TTC549 (cell line): Measurements from ENCODE around the gene LRRC74A.

Source experiments
- FAIRE-seq: peaks from 2 replicates; lab custom pipeline; 2012; peaks lifted over from hg19 to GRCh38; lab: Jason Lieb, UNC

LRRC74A gene

GRCh38 chr14:76810953-76811400, 15.2 kb upstream of the LRRC74A start:
- no peak for FAIRE-seq

DNA sequence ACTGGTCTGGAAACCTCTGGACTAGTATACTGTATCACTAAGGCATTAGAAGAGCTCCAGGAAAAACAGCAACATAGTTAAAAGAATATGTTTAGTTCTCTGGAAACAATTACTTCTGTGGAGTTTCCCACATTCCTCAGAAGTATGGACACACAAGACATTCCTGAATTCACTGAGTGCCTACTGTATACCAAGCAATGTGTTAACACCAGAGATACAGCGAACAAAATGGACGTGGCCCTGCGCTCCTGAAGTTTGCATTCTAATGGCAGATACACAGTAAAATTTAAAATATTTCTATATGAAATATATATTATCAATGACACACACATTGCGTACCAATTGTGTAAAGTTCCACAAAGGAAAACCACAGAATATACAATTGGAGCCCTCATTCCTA, 14.6 kb upstream of the LRRC74A start:
- no peak for FAIRE-seq

GRCh38 chr14:76812093-76812421, 14.2 kb upstream of the LRRC74A start:
- no peak for FAIRE-seq

DNA sequence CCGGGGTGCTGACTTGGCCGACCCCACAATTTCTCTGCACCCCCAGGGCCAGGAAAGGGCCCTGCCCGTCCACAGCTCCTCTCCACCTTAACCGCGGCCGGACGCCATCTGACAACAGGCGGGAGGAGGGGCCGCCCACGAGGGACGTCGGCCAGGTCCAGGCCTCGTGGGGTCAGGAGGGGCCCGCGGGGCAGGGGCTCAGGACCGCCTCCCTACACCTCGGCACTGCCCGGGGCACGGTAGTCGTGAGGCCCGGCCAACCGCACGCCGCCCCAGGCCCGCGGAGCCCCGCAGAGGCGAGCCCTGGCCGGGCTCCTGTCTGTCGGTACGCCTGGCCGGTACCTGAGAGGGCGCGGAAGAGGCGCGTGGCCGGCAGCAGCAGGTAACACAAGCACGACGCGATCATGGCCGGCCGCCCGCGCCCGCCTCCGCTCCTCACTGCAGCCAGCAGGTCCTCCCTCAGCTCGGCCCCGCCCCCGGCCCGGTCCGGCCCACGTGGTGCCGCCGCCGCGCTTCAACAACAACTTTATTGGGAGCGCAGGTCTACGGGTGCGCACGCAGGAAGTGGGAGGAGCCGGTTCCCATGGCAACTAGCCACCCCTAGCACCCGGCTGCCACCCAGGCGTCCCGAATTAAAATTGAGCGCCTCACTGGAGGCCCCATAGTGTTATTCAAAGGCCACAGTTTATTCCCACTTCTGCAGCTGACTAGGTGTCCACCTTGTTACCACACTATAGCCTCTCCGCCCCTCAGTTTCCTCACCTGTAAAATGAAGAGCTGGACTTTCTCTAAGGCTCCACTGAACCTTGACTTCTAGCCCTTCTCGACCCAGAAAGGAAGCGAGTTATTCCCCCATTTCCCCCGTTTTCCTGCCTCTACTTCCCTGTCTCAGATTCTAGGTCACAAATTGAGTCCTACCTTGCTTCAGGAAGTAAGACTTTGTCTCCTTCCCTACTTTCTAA, 13.5 kb upstream of the LRRC74A start, which contains the start of gene ANGEL1:
Gene ANGEL1, minus strand, starts transcription at position 461 of the 962 bp plus-strand sequence. Its CDS starts 55 bp downstream, at position 406.
- no peak for FAIRE-seq

- FAIRE-seq = no peak
Measured at GRCh38 chr14:76814726-76815645, 11.2 kb upstream of the LRRC74A start.

DNA sequence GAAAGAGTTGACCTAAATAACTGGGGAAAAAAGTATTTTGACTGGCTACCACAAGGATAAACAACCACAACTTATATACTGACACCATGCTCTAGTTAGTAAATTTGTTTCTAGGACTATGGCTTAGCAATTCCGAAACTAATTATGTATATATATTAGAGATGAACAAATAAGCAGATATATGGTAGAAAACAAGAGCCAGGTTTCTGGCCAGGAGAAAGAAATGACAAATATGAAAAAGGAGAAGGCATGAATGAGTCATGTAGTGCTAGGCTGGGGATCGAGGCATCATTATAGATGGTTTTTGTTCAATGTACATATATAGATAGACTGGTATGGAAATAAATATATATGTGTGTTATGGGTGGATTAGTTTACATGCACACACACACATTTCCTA, 5.5 kb upstream of the LRRC74A start:
- FAIRE-seq = no peak

- no peak for FAIRE-seq
Measured at GRCh38 chr14:76827696-76828296, 1.6 kb downstream of the LRRC74A start.

- no peak for FAIRE-seq
Measured at GRCh38 chr14:76828339-76829012, 2.3 kb downstream of the LRRC74A start.

DNA sequence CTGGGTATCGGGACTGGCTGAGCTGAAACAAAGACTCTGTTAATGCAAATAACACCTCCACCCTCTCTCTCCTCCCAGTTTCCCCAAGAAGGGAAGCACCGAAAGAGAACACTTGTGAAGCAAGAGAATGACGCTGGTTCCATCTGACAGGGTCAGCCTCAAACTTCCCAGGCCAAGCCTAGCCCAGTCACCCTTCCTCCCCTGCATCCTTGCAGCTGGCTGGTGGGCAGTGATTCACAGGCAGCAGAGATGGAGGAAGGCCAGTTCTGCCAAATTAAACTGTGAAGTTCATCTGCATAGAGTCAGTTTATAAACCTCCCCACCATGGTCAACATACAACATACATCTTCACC, 2.8 kb downstream of the LRRC74A start:
- FAIRE-seq = no peak

DNA sequence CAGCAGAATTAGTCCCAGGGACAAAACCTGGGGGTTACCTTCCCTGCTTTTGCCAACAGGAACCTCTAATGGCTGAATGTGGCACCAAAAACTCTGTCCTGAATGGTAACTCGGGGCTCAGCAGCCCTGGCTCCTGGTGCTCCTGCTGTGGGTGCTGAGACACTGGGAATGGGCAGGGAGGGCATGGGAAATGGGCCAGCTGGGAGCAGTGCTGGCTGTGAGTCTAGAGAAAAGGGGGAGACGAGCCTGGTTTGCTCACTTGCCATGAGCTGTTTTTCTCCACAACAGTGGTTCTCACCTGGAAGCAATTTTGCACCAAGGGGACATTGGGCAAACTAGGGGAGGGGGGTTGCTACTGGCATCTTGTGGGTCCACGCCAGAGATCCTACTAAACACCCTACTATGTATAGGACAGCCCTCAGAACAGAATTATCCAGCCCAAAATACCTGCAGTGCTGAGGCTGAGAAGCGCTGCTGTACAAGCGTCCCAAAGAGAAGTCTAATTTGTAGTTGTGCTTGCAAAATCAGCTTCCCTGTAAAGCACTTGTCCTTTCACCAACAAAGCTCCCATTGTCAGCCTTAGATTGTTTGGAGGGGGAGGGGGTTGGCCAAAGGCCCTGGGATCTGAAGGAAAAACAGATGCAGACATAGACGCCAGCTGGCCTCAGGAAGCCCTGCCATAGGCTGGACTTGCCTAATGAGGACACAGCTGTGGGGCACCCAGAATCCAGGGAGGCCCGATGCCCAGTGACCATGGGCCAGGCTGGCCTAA, 3.6 kb downstream of the LRRC74A start:
- no peak for FAIRE-seq

GRCh38 chr14:76830556-76830955, 4.3 kb downstream of the LRRC74A start:
- FAIRE-seq = no peak

DNA sequence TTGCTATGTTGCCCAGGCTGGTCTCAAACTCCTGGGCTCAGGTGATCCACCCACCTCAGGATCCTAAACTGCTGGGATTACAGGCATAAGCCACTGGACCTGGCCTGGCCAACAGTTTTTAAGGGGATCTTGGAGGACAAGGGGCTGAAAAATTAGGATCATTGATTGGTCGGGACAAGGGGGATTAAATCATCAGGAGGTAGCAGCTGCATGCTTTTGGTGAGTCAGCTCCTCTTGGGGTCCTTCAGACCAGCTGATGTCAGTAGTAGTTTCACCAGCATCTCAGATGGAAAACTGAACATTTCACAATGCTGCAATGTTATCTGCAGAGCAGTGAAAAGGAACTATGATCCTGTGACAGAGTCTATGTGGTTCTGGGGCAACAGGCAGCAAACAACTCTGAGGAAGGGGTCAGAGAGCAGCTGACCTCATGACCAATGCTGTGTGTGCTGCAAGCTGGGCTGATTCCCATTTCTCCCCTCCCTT, 6.3 kb downstream of the LRRC74A start:
- no peak for FAIRE-seq

DNA sequence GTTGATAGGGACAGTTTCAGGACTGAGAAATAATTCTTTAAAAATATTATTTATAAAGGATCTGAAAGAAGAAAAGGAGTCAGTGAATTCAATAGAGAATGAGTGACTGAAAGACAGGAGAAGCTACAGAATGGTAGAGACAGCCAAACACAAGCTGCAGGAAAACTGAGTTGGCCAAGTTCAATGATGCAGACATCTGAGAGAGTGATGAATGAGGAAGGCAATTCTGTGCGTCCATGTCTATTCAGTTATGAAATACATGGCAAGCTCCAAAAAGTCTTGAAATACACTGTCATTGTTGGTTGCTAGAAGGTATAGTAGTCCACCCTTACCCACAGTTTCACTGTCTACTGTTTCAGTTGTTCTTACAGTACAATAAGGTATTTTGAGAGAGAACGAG, 6.8 kb downstream of the LRRC74A start:
- no peak for FAIRE-seq

DNA sequence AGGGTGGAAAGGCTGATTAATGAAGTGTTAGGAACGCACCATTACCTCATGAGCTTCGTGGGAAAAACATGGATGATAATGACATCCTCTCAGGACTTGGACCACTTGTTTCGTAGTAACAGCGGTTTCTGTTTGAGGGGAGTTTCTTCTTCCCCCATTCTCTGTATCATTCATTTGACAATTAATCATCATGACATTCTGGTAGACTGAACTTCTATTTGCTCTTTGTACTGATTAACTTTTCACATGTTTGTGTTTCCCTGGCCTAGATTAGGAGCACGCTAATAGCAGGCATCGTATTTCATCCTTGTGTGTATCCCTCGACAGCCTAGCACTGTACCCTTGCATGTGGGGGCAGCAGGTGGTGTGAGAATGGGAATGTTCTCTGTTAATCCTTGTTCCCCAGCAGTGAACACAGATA, 8.0 kb downstream of the LRRC74A start:
- no peak for FAIRE-seq

DNA sequence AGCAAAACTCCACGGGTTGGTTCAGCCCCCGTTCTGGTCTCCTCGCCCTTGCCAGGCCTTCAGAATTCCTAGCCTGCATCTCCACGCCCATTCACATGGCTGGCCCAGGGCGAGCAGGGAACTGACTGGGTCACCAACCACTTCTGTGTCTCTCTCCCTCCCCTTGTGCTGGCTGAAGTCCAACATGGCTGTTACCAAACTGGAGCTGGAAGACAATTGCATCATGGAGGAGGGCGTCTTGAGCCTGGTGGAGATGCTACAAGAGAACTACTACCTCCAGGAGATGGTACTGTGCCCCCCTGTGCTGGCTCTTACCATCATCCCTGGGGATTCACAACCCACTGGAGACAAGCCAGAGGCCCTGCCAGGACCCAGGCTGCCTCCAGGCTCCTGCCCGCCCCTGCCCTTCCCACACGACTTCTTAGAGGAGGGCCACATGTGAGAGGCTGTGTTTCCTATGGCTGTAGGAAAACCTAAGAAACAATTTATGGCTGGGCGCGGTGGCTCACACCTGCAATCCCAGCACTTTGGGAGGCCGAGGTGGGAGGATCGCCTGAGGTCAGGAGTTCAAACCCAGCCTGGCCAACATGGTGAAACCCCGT, 9.9 kb downstream of the LRRC74A start:
- FAIRE-seq = no peak

DNA sequence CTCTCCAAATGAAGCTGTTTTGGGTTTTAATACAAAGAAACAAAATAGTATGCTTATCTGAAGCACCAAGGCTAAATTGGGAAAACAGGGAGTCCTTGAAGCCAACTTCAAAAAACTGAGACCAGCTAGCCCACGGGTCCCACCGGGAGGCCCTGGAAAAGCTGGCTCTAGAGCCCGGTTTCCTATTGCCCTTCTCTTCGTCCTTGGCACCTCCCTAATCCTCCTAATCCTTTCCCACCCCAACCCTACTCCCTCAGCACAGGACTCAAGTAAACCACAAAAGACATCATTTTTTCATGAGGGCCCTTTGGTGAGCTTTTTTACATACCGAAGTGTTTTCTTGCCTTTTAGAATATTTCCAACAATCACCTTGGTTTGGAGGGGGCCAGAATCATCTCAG, 11.3 kb downstream of the LRRC74A start:
- no peak for FAIRE-seq

- no peak for FAIRE-seq
Measured at GRCh38 chr14:76842414-76842813, 16.2 kb downstream of the LRRC74A start.

DNA sequence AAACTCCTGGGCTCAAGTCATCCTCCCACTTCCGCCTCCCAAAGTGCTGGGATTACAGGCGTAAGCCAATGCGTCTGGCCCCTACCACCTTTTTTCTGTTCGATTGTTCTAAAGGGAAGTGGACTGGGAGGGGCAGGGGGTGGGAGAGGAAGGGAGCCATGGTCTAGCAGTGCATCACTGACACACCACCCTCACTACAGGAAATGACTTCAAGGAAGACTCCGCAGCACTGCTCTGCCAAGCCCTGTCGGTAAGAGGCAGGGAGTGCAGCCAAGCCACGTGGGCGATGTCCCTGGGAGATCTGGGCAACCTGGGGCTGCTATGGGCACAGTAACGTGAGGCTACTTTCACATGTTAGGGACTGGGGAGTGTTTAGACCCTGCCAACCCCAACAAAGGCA, 18.0 kb downstream of the LRRC74A start:
- FAIRE-seq = no peak

GRCh38 chr14:76846331-76847047, 20.3 kb downstream of the LRRC74A start:
- no peak for FAIRE-seq

- FAIRE-seq = no peak
Measured at GRCh38 chr14:76848879-76849278, 22.7 kb downstream of the LRRC74A start.
